GM19467 (cell line): ENCODE results near the gene FBXO28.
"Not testable (repeated sequence)": the region's sequence is repeated elsewhere in the genome, so short reads cannot be mapped to it uniquely, and the experiment has no call there.

Source experiments
- ATAC-seq: cut with Tn5 transposase; IDR thresholded peaks from one replicate; pipeline ENCODE4 v1.9.1; 2021; ENCODE audit warnings: mild to moderate bottlenecking, moderate library complexity; ENCODE audit not compliant: unreplicated experiment

Gene FBXO28

DNA sequence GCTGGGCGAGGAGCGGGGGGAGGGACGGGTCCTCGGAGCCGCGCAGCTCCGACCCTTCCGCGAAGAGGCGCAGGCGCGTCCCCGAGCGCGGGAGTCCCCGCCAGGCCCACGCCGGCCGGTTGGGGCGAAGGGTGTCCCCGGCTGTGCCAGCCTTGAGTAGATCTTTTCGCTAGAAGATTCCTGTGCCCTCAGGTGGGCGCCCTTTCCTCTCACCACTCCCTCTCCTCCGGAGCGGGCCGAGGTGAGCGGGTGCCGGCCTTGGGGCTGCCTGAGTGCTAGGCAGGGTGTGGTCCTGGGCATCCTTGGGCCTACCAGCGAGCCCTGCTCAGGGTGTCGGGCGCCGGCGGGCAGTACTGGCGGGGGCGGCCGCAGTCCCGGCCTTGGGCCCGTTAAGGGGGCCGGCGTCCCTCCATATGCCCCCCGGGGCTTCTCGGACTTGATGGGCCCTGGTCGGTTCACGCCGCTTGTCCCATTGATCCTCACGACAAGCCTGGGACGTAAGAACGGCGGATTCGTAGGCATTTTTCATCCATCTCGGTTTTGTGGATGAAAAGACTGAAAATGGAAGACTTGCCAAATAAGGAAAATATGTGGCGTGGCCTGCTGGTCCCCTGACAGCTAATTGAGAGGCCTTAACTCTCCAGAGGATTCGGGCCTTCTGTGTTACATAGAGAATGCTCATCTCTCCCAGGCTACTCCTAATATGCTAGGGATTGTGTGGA, 69.8 kb downstream of the FBXO28 start:
- ATAC-seq, result peak; percentile 33

DNA sequence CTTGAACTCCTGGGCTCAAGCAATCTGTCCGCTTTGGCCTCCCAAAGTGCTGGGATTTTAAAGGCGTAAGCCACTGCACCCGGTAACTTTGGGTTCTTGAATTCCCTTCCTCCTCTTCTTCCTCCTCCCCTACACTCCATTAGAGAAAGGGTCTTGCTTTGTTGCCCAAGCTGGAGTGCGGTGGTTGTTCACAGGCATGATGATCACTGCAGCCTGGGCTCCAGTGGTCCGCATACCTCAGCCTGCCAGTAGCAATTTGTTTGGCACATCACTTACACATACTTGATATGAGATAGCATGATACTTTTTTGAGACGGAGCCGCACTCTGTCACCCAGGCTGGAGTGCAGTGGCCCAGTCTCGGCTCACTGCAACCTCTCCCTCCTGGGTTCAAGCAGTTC, 71.3 kb downstream of the FBXO28 start:
- no peak for ATAC-seq

DNA sequence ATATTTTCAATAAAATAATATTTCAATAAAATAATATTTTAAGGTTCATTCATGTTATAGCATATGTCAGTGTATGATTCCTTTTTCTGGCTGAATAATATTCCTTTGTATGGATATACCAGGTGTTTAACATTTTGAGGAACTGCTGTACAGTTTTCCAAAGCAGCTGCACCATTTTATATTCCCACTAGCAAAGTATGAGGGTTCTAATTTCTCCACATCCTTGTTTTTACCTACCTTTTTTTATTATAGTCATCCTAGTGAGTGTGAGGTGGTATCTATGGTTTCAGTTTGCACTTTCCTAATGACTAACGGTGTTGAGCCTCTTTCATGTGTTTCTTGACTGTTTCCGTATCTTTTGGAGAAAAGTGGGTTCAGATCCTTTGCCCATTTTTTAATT, 74.4 kb downstream of the FBXO28 start:
- no peak for ATAC-seq

DNA sequence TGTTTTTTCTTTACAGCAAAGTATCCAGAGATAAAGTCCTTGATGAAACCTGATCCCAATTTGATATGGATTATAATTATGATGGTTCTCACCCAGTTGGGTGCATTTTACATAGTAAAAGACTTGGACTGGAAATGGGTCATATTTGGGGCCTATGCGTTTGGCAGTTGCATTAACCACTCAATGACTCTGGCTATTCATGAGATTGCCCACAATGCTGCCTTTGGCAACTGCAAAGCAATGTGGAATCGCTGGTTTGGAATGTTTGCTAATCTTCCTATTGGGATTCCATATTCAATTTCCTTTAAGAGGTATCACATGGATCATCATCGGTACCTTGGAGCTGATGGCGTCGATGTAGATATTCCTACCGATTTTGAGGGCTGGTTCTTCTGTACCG, 75.7 kb downstream of the FBXO28 start:
- no peak for ATAC-seq

DNA sequence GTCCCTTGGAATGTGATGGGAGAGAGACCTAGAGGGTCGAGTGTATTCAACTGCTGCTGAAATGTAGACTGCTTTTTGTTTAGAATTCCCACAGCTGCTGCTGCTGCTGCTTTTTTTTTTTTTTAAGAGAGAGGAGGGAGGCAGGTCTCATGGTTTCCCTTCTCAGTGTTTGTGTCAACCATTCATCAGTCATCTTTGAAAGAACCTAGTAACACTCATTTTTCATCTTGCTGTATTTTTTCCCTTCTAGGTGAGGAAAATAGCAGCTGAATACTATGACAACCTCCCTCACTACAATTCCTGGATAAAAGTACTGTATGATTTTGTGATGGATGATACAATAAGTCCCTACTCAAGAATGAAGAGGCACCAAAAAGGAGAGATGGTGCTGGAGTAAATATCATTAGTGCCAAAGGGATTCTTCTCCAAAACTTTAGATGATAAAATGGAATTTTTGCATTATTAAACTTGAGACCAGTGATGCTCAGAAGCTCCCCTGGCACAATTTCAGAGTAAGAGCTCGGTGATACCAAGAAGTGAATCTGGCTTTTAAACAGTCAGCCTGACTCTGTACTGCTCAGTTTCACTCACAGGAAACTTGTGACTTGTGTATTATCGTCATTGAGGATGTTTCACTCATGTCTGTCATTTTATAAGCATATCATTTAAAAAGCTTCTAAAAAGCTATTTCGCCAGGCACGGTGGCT, 78.3 kb downstream of the FBXO28 start:
- no peak for ATAC-seq

DNA sequence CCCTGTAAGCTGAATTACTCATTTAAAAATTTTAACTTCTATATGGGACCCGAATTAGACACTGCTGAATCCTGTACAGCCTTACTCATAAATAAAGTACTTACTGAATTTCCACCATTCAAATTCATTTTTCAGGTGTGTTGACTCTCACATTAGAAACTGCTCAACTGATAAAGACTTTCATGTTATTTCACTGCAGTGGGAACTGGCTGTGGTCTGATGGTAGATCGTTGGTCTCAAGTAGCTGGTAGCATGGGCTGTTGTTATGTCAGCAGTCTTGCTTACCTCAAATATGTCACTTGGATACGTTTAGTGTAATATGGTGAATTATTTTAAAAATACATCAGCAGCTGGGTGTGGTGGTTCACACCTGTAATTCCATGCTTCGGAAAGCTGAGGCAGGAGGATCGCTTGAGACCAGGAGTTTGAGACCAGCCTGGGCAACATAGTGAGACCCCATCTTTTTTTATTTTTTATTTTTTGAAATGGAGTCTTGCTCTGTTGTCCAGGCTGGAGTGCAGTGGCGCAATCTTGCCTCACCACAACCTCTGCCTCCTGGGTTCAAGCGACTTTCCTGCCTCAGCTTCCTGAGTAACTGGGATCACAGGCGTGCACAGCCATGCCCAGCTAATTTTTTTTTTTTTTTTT, 79.5 kb downstream of the FBXO28 start:
- no peak for ATAC-seq

DNA sequence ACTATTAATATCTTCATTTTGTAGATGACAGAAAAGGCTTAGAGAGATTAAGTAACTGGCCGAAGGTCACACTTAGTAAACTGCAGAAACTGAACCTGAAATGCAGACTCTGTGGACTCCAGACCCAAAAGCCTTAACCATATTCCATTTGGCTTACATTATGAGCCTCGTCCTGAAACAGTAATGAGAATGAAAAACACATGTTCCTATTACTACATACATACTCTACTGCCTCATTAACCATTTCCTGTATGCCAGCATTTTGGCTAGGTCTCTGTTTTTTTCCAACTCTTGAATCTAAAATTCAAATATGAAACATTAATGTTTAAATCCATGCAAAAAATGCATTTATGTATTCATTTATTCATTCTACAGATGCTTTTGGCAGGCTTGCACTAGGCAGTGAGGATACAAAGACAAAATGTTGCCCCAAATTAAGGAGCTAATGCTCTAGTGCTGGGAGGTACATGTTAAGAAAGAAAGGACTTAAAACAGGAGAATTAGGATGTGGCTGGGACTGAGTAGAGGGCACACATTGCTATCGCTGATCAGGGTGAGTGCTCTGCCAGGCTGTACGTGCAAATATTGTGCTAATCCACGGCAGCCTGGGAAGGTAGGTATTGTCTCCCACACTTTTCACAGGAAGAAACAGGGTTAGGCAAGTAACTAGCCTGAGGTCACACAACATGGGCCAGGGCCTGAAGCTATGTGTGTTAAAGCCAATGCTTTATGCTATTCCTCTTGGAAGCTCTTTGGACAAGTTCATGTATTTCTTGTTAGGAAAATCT, 83.1 kb downstream of the FBXO28 start:
- ATAC-seq, result no peak

DNA sequence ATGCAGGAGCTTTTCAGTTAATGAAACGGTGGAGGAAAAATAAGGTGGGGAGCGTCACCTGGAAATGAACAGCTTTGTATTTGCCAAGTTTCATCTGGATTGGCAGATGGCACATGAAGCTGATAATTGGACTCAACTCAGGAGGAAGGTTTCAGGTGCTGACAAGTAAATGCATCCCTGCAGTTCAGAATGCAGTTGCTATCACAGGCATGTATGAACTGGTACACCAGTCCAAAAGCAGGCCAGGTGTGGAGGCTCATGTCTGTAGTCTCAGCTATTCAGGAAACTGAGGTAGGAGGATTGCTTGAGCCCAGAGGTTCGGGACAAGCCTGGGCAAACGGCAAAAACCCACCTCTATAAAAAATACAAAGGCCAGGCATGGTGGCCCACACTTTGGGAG, 84.7 kb downstream of the FBXO28 start:
- no peak for ATAC-seq

DNA sequence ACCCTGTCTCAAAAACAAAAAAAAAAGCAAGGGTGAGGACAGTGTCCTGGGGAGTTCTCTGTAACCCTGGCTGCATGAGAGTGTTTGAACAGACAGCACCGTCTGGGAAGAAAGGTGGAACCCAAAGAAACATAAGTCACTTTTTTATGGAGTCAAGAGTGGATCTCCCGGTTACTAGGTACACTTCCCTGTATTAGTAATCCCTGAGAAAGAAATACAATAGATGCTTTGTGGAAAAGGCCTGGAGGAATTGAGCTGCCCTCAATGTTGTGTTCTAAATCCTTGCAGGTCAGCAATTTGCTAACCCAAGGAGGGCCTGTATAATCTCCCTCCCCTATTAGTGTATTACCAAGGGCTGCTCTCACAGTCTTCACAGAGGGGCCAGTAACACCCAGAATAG, 85.8 kb downstream of the FBXO28 start:
- no peak for ATAC-seq

DNA sequence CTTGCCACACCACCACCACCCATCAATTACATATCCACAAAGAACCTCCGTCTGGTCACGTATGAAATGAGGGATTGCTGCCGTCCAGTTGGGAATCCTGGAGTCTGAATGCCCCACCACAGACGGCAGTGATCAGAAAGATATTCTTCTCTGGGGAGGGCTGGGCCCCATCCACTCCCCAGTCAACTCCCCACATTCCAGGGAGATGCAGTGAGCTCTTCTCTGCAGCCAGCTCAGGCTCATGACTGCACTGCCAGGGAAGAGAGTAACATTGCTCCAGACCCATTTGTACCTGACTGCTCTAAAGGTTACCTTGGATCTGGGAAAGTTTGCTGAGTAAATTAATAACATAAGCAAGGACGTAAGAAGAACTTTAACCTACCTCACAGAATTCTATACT, 87.5 kb downstream of the FBXO28 start:
- no peak for ATAC-seq

DNA sequence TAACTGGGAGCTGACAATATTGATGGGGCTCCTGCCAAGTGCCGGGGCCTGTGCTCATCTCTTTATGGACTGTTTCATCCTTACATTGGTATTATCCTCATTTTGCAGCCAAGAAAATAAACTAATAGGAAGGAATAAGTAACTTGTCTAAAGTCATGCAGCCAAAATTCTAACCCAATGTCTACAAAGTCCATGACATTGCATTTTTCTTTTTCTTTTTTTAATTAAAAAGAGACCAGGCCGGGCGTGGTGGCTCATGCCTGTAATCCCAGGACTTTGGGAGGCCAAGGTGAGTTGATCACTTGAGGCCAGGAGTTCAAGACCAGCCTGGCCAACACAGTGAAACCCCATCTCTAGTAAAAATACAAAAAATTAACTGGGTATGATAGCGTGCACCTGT, 87.9 kb downstream of the FBXO28 start:
- ATAC-seq, result no peak

DNA sequence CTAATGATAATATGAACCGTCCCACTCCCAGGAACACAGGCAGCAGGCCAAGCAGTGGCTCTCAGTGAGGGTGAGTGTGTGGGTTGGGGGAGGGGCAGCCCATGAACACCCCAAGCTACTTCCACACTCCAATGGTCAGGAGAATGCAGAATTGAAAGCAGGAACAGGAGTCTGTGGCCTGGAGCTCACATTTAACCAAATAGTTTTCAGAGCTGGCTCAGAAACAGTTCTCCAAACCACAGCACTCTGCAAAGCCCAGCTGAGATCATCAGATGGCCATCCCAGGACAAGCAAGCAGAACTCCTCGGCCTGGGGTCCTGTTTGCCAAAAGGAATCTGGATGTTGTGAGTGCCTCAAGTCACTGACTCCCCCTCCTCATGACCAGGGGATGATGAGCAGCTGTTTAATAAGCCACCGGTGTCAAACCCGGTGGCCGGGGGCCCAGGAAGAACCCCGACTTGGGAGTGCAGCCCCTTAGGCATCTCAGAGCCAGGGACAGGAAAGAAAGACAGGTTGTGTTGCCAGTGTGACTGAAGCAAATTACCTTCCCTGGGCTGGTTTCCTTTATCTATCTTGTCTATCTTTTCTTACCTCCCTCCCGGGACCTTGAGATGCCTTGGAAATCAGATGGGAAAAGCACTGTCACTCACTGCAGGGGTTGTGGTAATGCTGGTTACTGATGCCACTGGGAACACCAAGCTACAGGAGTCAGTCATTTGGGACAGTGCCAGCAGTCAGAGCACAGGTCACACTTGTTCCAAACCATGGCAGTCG, 89.5 kb downstream of the FBXO28 start:
- ATAC-seq, result no peak

DNA sequence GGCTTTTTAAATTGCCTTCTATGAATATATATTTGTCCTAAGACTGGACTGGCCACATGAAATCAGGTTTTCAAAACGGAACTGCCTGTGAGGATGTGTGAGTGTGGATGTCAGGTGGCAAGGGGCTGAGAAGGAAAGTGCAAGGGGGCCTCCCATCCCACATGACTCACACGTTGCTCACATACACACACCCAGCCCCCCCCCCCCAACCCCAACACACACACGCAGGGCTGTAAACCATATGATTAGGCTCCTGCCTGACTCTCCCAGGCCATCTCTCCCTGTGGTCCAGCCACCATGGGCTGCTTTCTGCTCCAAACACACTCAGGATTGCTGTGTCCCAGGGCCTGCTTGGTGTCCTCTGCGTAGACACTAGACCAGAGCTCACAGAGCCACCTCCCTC, 91.5 kb downstream of the FBXO28 start:
- ATAC-seq, result no peak

DNA sequence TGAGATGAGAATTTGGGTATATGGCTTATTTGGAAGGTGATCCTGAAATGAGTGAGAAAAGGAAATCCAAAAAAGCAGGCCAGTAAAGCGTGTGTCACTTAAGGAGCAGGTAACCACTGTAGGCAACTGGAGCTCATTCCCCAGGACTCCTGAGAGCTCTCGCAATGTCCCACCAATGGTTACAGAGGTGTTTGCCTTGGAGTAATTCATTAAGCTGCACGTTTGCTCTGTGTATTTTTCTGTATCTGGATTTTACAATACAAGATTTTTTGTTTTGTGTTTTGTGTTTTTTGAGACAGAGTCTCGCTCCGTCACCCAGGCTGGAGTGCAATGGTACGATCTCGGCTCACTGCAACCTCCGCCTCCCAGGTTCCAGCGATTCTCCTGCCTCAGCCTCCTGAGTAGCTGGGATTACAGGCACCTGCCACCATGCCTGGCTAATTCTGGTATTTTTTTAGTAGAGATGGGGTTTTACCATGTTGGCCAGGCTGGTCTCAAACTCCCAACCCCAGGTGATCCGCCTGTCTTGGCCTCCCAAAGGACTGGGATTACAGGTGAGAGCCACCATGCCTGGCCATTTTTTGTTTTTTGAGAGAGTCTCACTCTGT, 92.1 kb downstream of the FBXO28 start:
- not testable (repeated sequence) for ATAC-seq

DNA sequence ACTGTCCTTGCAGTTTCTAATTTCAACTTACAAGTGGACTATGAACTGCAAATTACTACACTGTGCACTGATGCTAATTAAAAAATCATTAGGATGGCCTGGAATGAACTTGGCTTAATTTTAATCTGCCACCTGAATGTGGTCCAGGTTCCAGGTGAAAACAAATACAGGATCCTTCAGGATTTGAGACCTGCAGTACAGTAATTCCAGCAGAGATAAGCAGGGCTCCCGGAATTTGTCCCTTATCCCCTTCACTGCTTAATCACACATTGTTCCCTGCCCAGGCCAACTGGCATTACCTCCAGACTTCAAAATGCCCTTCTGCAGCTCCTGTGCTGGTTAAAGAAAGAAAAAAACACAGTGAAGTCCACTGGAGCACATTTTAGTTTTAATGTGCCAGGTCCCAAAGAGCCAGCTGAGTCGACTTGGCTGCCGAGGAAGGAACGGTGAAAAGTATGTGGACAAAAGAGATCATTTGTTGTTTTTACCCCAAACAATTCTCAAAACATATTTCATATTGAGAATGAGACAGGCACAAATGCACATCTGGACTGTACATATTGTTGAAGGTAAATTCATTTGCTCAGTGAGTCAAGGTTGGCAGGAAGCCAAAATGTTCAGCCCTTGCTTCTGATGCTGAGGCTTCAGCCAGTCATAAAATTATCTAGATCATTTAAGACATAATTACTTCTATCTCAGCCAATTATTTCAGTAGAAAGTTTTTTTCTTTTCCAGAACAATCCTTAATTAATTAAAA, 97.5 kb downstream of the FBXO28 start:
- no peak for ATAC-seq
